GM19438 (cell line): Measurements from ENCODE around the gene FOXA1.

Experiments used
- ATAC-seq: cut with Tn5 transposase; IDR thresholded peaks from one replicate; pipeline ENCODE4 v1.9.1; 2021; ENCODE audit warnings: low read depth; ENCODE audit not compliant: unreplicated experiment

Gene FOXA1

DNA sequence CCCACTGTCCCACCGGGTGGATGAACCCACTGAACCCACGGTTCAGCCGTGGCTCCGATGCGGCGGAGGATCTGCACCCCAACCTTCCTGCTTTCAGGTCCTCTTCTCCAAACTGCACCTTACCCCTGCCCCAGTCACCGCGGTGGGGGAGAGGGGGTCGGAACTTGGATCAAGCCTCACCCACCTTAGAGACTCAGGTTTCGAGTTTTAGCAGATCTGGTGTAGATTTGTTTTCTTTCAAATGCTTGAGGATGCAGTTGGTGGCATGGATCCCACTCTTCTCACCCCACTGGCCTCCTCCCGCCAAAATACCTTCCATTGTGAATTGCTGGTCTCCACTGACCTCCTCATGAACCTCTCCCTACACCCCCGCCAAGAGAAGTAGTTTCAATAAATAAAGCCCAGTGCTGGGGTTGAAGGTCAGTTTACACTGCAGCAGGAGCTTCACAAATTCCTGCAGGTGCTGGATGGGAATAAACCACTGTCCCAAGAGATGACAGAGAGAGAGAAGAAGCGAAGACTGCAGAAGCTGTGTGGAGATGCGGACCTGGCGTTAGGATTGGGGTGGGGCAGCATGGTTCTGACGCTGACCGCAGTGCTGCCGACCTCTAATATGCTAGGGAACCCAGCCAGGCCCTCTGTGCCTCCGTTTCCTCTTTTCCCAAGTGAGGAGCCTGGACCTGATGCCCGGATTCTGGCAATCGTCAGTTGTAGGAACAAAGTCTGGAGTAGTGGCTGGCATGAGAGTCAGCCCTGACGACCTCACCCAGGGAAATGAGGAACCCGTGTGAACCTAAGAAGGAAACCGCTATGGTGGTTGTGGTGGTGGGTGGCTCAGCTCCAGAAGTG is 7.8 kb upstream of the FOXA1 start:
- ATAC-seq: no peak

DNA sequence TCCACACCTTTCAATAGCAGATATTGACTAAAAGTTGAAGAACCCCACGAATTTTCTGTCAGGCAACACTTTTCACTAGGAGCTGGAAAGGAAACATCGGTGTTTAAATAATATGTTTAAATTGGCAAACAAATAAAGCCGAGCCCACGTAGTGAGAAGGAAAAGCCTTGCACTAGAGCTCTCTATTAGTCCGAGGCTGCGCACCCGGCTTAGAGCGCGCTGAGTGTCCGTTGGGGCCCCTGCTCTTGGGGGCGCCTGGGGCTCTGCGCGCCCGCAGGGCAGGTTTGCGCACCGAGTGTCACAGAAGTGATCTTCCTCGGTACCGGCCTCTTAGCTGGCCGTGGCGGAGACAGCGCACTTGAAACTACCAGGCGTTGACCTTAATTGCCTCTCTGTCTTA is 6.8 kb upstream of the FOXA1 start:
- no peak for ATAC-seq

DNA sequence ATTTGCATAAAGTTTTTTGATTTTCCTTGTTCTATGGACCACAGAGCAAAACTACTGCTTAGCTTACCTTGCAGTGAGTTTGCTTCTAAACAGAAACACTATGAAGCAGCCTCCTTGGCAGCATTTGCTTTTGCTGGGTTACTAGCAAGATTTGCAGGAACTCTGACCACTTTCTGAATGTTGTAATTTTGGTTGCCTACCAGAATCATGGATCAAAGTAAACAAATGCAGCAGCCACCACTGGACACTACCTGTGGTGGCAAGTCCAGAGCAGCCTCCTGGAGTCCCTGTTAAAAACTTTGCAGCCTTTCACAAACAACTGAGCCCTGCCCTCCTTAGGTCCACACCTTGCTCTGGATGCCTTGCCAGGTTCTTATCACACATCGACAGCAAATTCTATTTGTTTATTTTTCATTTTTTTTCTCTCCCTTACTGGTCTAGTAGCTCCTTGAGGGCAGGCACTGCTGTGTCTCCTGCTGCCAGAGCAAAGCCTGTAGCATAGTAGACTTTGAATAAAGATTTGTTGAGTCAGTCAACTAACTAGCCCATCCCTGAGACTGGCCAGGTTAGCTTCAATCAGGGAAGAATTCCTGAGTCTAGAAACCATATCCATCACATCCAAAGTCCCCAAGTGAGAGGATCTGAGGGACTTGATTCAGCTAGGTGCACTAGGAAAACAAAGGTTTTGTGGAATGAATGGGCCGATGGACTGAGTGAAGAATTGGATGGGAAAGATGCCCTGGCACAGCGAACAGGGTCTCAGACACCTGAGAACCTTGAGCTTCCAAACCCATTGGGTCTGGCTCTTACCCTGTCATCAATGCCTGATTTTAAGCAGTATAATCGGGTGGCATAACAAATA is 6.1 kb upstream of the FOXA1 start:
- ATAC-seq: no peak

DNA sequence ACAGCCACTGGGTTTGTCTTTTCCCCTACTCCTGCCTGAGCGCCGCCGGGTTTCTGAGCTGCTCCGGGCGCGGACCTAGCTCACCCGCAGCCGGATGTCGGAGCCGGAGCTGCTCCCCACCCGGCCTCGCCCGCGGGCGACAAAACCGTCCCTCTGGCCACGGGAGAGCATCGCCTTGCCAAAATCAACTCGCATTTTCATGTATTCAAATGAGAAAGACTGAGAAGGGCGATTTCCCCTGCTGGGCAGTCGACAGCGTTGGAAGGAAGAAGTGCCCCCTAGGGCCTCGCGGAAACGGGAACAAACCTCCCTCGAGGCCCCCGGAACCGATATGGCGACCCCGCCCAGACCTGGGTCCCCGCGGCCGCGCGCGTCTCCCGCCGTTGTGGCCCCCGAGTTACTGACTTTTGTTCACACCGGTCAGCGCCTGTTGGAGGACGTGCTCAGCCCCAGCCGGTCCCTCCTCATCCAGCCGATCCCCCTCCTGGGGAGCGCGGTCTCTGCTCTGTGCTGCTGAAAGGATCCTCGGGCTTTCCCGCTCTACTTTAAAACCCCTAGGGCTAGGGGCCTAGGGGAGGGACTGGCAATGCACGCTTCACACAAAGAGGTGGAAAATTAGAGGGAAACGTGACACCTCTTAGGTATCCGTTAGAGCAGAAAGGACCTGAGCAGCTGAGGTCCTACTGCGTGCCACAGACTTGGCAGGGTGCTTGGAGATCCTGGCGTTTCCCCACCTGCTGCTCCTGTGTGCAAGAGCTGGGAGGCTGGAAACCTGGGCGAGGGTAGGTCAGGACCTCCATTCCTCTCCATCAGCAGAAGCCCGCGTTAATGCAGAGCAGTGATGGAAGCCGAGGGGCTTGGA is 4.7 kb upstream of the FOXA1 start:
- ATAC-seq: no peak

DNA sequence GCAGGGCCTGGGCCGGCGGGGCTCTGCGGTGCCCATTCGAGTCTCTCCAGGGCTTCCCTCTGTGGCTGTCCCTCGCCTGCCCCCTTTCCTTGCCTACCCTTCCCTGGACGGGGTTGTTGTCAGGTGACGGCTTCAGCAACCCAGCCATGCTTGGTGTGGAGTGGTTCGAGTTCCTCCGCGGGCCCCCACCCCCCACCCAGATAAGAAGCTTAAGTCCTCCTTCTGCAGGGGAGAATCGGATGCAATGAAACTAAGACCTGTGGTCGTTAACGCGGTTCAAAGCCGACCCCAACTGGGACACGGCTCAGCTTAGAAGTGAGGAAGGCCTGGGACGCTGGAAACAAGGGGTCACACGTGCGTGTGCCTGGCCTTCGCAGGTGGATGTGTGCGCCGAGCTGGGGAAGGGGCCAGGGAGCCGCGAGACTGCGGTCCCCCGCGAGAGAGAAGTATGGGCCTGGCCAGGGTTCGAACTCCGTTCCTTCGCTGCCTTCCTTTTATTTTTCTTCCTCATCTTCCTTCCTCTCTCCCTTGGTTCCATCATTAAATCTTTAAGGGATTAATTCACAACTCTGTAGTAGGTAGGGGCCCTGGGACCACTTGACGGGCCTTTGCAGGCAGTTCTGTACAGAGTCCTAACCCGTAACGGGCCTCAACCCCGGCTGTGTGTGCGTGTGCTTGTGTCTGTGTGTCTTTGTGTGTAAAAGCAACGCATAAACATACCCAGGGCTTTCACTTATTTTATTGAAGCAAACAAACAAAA is 3.9 kb upstream of the FOXA1 start:
- ATAC-seq: no peak

DNA sequence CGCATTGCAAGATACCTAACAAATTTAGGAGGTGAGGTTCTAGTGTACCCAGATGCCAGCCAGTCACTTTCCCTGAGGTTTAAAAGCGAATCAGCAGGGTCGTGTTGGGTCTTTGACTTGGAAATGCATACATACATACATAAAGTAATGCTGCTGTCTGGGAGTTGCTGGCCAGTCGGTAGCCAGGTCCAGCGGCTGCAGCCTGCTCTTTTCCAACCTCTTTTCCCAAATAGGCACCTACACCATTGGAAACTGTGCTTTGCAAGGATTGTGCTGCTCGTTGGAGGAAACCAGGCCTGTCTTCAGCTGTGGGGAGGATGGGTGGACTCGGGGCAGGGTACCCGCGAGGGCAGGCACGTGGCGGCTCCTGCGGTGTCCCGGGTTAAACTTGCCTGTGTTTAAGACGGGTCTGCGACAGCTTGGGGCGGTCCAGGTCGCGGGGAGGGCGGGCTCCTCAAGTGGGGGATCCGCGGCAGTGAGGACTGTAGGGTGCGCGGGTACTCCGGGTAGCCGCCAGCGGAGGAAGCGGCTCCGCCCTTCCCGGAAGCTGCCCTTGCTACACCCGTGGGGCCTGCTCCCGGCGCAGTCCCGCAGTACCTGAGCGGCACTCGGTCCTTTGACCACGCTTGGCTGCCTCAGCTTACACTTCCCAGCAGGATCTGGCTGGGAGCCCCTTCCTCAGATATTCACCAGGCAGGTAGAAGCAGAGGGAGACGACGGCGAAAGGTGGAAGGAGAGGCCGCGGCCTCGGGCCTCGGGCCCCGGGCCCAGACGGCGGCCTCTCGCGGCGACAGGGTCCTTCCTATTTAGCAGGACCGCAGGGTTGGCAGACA is 3.1 kb upstream of the FOXA1 start:
- ATAC-seq: no peak

DNA sequence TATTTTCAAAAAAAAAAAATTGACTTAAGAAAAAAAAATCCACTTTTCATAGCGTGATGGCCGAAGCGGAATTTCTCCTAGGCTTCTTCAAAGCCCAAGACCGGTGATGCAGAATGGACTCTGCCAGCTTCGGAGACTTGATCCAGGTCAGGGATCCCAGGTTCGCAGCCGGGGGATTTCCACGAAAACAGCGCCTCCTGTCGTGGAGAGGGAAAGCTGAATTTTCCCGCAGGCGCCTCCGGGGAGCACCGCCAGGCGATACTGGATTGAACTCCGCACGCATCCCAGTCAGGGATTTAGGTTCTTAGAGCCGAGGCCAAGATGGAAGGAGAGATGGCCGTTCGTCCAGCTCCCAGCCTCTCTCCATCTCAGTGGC is 2.5 kb upstream of the FOXA1 start:
- ATAC-seq: no peak

DNA sequence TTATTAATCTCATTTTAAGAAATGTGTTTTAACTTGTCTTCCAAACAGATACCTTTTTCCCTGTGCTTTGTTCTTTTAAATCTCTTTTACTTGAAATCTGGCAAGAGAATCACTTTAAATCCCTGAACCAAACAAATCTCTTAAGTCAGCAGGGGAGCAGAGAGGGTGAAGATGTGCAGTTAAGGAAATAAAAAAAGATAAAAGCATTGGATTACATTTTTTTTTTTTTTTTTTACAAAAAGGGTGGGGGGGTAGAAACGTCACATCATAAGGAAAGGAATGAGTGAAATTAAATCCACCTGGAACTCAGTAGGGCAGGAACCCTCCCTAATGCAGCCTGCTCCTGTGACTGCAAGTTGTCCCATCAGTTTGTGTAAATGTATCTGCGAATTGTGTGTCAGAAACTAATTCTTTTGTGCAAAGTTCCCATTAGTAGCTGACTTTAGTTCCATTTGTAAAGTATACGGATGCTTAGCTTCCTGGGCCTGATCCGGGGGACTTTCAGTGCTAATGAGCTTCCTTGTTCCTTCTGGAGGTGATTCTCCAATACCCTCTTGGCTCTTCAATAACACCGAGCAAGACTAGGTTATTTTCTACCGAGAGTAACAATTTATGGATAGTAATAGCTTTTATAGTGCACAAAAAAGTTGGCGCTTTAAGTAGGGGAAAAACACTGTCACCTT is 1.9 kb upstream of the FOXA1 start:
- no peak for ATAC-seq

DNA sequence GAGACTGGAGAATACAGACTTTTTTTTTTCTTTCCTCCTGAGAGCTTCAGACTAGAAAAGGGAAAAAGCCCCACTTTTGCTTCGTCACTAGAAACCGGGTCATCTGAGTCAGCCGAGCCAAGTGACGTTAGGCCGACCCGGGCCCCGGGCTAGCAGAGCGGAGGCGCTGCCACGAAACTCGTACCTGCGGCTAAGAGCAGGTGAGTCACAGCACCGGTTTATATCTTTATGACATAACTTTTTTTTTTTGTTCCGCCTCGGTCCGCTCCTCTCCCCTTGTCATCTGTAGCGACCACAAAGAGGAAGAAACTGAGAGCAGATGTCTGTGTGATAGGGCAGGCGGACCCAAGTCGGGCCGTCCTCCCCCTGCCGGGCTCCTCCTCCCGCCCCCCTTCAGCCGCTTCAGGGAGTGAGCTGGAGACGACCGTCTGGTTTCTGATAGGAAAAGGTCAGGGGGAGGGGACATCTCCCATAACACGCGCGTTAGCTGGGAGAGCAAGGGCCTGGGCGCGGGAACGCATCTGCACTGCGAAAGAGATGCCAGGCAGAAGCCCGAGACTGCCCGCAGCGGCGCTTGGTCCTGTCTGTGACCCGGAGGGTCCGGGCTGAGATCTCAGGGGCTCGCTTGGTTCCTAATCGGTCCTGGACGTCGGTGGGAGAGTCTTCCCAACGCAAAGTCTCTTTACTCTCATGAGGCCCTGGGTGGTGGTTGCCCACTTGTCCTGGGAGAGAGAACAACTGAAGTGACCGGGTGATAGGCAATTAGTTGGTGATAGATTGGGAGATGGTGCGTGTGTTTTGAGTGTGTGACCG is 966 bp upstream of the FOXA1 start:
- ATAC-seq: no peak

DNA sequence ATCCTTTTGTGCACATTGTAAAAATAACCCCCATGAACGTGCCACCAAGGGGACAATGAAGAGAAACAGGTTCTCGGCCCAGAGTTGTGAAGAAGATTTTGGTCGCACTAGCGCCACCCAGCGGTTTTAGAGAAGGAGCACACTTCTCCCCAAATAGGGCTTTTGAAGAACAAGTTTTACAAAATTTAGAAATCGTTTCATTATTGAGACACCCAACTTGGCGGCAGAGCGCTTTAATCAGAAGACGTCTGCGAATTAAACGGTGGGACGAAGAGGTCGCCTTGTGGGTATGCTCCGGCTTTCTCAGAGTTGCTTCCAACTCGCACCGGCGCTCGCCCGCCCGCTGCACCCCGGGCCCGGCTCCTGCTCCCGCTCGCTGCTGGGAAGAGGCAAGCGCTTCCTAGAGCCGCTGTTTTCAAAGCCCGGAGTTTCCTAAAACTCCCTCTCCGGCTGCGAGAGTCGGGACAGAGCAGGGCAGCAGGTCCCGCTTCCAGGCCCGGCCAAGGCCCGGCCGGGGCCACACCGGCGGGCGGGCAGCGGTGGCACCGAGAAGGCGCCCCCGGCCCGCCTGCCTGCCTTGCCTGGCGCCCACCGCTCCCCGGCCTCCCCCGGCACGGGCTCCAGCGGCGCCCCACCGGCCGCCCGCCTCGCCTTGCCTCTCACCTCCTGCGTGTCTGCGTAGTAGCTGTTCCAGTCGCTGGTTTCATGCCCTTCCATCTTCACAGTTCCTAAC is 645 bp downstream of the FOXA1 start:
- no peak for ATAC-seq

DNA sequence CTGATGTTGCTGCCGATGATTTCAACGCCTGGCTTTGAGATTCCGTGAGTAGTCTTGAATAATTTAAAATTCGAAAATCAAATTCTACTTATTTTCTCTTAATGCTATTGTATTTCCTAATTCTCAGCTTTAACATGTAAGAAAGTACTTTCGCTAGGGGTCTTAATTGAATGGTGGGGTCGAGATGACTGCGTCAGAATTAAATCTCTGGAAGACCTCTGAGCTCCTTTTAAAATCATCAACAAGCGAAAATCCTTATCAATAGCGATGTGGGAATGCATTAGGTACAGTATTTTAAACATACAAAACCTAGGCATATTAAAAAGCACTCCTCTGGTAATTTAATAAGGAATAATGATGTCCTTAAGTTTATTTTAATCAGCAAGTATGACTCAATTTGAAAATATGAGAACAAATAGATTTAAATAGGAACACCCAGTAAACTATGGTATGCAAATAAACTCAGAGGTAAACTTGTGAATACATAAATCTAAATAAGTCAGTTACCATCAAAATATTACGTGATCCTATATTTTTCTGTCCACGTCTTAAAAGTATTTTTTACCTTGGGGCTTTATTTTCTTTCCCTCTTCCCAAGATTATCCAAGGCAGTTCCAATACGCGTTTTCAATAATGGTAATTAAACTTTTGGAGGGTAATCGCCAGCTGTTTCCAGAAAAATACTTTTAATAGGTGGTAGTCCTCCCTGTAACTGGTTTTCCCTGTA is 1.4 kb downstream of the FOXA1 start:
- no peak for ATAC-seq

DNA sequence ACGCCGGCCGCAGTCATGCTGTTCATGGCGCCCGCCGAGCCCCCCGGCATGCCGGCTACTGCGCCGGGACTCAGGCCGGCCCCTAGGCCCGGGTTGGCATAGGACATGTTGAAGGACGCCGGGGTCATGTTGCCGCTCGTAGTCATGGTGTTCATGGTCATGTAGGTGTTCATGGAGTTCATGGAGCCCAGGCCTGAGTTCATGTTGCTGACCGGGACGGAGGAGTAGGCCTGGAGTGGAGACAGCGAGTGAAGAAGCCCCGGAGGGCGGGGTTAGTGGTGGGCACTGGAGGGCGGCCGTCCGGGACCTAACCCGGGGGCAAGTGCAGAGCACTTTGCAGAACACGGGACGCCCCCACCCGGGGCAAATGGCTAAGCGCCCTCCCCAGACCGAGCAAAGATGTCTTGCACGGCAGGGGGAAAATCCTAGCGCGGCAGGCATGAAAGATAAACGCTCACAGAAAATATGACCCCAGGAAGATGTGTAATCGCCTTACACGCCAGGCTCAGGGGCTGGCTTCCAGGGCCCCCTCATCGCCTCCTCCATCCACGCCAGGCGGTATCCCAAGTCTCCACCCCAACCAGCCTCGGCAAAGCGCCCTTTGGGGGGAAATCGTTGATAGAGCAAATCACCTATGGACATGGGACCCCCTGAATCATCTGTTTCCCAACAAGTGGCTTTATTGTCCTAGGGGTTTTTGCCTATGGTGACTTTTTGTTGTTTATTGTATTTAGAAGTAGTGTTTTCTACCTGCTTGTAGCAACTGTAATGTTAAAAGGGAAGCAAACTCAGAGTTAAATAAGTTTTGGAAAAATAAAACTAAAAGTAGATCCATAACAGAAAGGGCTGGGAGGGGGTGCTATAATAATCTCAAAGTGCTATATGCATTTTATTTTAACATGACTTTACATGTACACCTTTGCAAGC is 2.3 kb downstream of the FOXA1 start:
- no peak for ATAC-seq

DNA sequence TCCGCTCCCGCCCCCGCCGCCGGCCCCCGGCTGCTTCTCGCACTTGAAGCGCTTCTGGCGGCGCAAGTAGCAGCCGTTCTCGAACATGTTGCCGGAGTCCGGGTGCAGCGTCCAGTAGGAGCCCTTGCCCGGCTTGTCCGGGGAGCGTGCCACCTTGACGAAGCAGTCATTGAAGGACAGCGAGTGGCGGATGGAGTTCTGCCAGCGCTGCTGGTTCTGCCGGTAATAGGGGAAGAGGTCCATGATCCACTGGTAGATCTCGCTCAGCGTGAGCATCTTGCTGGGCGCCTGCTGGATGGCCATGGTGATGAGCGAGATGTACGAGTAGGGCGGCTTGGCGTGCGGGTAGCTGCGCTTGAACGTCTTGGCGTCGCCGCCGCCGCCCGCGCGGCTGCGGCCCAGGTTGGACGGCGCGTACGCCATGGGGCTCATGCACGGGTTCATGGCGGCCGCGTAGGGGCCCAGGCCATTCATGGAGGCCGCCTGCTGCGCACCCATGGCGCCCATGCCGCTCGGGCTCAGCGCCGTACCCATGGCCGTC is 3.0 kb downstream of the FOXA1 start:
- ATAC-seq: no peak

DNA sequence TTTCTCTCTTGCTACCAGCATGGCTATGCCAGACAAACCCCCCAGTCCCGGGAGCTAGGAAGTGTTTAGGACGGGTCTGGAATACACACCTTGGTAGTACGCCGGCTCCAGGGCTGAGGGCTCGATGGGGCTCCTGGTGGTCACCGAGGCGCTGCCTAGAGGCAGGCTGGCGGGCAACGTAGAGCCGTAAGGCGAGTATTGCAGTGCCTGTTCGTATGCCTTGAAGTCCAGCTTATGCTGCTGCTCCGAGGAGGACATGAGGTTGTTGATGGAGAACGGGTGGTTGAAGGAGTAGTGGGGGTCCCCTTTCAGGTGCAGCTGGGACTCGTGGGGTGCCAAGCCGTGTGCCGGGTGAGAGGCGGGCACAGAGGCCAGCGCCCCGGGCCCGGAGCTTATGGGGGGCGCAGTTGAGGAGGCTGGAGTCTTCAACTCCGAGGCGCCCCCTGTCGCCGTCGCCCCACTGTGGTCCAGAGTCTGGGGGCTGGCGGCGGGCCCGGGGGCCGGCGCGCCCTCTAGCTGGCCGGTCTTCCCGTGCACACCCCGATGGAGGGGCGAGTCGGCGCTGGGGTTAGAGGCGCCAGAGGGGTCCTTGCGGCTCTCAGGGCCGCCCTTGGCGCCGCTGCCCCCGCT is 3.6 kb downstream of the FOXA1 start:
- ATAC-seq: no peak
